Right forelimb (tissue), 1 donor: ENCODE measurements around the gene MYOD1.

Experiments used
- DNase-seq: peaks from one replicate; pipeline ENCODE4 v3.0.0-alpha.2; 2018

Gene MYOD1

GRCh38 chr11:17703951-17704350 is 15.4 kb upstream of the MYOD1 start:
- no peak for DNase-seq

DNA sequence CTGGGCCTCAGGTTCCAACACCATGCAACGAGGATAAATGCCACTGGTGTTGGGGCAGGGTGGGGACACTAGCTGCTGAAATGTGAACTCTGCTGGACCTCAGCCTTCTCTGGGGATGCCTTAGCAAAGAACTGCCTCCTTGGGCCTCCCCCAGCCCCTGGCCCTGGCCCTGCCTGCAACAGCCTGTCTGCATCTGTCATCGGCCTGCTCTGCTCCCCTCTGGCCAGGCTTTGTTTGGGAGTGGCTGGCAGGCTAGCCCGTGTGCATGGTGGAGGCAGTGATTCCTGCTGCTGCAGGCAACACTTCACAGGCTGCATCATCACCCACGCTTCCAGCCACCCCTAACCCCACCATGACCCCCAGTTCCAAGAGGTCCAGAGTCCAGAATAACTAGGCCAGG is 11.5 kb upstream of the MYOD1 start:
- DNase-seq, result no peak

DNA sequence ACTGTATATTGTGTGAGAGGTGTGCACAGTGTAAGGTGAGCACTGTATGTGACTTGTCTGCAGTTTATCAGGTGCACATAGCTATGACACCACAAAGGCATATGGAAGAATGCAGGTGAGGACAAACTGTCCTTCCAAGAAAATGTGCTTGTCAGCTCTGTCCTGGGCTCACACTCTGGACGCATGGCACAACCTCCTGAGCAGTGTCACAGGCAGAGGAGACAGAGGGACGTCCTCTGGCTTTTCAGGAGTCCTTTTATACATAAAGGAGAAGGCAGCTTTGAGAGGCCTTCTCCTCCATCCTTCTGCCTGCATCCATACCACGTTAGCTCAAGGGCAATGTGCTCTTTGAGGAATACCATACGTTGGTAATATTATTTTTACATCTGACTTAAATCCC is 7.5 kb upstream of the MYOD1 start:
- no peak for DNase-seq

DNA sequence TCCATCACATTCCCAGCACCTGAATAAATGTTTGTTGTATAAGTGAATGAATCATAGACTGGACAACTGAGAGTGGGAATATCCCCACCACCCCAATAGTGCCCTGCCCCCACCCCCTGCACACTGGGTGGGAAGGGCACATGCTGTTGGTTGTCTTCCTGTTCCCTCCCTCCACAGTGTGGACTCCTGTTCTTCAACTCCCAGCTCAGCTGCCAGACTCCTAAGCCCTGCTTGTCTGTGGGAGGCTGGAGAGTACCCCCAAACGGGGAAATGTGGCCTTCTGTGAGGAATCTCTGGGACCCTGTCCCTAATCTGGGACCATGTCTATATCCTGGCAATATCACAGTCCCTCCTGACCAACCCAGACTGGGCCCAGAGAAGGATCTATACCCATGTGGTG is 5.5 kb upstream of the MYOD1 start:
- DNase-seq, result no peak

DNA sequence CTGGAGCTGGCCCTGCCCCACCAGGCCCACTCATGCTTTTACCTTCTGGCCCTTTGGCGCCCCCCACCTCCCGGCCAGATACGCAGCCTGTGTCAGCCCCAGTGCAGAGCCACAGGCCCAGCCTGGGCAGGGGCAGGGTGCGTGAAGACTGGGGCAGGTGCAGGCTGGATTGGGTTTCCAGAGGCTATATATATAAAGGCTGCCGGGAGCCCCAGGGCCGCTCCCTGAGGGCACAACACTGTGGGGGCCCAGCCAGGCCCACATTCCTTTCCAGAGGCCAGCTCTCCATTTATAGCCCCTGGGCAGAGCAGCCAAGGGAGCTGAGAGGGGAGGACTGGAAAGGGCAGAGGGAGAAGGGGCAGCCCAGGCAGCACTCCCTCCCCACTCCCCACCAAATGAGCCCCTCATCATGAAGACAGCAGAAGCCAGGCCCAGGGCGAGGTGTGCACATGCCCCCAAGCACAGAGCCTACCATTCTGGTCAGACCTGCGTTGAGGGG is 5.0 kb upstream of the MYOD1 start:
- no peak for DNase-seq

GRCh38 chr11:17714870-17715269 is 4.5 kb upstream of the MYOD1 start:
- DNase-seq, result no peak

DNA sequence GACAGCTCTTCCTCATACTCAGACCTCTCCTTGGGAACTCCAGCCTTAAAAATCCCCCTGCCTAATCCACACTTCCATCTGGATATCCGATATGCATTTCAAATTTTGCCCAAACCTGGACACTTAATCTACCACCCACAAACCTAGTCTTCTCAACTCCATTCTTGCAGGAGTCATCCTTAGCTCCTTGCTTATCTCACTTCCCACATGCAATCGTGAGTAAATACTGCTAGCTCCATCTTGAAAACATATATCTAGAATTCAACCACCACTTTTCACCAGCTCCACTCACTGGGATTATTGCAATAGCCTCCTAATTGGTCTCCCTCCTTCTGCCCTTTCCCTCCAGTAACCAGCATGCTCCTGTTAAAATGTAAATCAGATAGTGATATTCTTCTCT is 2.6 kb upstream of the MYOD1 start:
- no peak for DNase-seq

GRCh38 chr11:17718015-17718414 is 1.4 kb upstream of the MYOD1 start:
- no peak for DNase-seq

DNA sequence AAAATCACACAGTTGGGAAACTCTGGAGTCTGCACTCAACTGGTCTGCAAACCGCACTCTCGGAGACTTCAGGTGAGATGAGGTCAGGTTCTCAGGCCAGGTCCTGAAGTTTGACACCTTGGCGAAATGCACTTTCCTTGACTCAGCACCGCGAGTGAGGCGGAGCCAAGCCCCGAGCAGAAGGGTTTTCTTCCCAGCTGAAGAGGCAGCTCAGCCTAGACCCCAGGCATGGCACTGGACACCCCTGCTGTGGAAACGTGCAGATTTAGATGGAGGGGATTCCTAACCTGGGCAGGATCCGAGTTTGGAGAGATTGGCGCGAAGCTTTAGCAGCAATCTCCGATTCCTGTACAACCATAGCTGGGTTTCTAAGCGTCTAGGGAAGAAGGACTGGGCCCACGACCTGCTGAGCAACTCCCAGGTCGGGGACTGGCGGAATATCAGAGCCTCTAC is 835 bp upstream of the MYOD1 start:
- no peak for DNase-seq

GRCh38 chr11:17719938-17720795 is 796 bp downstream of the MYOD1 start:
- no peak for DNase-seq

GRCh38 chr11:17720796-17721171 is 1.4 kb downstream of the MYOD1 start:
- no peak for DNase-seq

DNA sequence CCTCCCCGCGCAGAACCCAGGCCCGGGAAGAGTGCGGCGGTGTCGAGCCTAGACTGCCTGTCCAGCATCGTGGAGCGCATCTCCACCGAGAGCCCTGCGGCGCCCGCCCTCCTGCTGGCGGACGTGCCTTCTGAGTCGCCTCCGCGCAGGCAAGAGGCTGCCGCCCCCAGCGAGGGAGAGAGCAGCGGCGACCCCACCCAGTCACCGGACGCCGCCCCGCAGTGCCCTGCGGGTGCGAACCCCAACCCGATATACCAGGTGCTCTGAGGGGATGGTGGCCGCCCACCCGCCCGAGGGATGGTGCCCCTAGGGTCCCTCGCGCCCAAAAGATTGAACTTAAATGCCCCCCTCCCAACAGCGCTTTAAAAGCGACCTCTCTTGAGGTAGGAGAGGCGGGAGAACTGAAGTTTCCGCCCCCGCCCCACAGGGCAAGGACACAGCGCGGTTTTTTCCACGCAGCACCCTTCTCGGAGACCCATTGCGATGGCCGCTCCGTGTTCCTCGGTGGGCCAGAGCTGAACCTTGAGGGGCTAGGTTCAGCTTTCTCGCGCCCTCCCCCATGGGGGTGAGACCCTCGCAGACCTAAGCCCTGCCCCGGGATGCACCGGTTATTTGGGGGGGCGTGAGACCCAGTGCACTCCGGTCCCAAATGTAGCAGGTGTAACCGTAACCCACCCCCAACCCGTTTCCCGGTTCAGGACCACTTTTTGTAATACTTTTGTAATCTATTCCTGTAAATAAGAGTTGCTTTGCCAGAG is 2.0 kb downstream of the MYOD1 start:
- no peak for DNase-seq

DNA sequence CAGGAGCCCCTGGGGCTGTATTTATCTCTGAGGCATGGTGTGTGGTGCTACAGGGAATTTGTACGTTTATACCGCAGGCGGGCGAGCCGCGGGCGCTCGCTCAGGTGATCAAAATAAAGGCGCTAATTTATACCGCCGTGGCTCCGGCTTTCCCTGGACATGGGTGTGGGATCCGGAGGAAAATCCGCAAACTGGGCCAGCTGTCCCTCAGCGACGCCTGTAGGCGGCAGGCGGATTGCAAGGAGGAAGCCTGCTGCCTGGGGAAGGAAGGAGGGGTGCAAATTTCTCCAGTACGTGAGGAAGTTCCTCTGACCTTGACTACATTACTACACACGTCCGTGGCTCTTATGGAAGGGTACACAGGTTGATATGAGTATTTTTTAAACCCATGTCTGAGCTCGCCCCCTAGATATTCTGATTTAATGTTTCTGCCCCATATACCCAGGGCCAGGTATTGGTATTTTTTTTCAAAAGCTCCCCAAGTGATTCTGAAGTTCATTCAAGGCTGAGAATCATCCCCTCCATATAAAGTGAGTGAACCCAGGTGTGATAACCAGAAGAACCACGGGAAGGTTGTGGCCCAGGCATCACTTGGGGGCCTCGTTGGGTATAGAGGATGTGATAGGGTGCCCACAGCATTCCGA is 2.8 kb downstream of the MYOD1 start:
- no peak for DNase-seq

DNA sequence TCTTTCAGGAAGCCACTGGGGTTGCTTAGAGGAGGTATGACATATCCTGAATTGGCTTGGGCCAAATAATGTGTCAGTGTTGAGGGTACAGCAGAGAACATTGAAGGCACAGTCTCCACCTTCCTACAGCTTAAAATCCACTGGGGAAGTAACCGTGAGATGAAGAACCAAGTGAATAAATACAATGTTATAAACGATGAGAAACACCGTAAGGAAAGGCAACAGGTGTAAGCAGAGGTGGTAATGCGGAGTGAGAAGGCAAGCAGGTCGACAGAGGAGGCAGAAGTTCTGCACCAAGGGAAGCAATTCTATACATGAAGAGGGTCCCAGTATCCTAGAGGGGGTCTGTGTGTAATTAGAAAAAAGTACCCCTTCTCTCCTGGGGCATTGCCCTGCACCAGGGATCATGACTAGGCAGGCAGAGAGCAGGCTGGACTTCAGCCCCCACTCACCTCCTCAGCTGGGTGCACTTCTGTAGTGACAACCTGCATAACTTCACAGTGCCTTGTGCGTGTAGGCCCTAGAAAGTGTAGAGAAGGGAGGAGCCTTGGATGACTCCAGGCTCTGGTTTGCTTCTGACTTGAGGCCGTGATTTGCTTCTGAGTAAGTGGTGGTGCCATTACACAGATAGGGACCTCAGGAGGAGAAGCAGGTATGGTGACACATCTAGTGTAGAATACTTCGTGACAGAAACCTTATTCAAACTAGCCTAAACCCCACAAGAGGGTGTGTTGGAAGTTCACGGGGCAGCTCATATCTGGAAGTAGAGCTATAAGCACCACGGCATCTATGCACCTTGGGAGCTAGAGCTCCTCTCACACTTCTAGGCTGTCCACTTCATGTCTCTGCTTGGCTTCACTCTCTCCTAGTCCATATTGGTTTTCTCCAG is 4.9 kb downstream of the MYOD1 start:
- no peak for DNase-seq

DNA sequence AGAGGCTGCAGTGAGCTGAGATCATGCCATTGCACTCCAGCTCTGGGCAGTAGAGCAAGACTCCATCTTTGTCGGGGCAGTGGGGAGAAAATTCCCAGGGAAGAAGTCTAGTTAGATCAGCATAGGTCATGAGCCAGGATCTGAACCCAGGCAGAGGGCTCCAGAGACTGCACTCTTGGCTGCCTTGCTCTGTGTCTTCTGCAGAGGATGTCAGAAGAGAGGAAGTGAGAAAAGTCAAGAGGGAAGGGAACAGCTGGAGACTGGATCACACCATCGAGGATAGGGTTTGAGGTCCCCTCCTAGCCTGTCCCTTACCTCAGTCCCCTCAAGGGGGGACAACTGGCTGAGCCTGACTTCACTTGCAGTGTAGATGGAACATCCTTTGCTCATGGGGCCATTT is 5.8 kb downstream of the MYOD1 start:
- no peak for DNase-seq

- DNase-seq, result no peak
Observed at GRCh38 chr11:17730137-17730536, 10.8 kb downstream of the MYOD1 start.

- DNase-seq, result peak; percentile 90
Observed at GRCh38 chr11:17730608-17731462, 11.5 kb downstream of the MYOD1 start.

DNA sequence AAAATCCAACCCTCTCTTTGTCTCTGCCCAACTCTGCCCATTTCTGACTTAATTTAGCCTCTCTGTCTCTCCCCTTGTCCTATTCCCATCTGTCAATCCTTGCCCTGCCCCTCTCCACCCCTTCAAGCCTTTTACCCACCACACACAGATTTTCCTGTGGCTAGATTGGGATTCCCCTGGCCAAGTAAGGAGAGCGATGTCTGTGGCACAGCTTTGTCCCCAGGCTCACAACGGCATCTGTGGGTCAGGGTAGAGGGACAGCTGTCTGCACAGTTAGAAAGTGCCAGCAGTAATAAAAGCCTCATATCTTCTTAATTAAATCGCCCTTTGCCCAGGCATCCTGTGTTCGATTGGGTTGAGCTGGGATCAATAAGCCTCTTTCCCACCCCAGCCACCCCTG is 13.9 kb downstream of the MYOD1 start:
- DNase-seq, result no peak

GRCh38 chr11:17734418-17734911 is 15.1 kb downstream of the MYOD1 start, which contains the start of gene KCNC1:
TSS of gene KCNC1 (plus strand) at chr11:17734781. CDS start at chr11:17736003, 1,222 bp downstream.
- peak; percentile 61 for DNase-seq

GRCh38 chr11:17734986-17735817 is 15.8 kb downstream of the MYOD1 start:
- peak; percentile 88 for DNase-seq
